Astrocyte (in vitro differentiated cells and primary cell): ENCODE data around the gene RAB8A.

ENCODE experiments used
- EZH2 ChIP-seq: IDR thresholded peaks from 2 replicates; pipeline ENCODE4 v1.6.1; 2012; ENCODE audit warnings: mild to moderate bottlenecking, low read length, inconsistent platforms; ENCODE audit not compliant: insufficient read depth
- TF ChIP-seq, protein P1 (sequence below): IDR thresholded peaks from 2 replicates; pipeline ENCODE4 v1.5.1; 2011; ENCODE audit warnings: low read depth, mild to moderate bottlenecking, inconsistent platforms, low read length, moderate library complexity; ENCODE audit not compliant: insufficient read depth

DNA sequence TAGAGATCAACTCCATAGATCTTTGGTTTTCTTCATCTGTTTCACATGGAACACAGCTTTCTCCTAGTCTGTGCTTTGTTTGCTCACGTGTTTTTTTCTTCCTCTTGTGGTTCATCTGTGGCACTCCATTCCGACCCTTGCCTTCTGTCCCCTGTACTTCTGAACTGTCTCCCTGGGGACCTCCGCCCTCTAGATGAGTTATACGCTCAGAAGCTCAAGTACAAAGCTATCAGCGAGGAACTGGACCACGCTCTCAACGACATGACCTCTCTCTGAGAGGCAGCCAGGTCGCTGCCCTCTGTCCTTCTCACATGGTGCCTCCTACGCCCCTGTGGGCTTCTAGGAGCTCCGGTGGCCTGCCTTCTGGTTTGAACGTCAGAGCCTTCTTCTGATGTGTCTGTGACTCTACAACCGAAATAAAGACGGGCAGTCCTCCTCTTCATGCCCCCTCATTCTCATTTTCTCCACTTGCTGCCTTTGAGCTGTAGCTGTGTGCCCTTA is 16.6 kb upstream of the RAB8A start:
- TF ChIP-seq, protein P1, sequence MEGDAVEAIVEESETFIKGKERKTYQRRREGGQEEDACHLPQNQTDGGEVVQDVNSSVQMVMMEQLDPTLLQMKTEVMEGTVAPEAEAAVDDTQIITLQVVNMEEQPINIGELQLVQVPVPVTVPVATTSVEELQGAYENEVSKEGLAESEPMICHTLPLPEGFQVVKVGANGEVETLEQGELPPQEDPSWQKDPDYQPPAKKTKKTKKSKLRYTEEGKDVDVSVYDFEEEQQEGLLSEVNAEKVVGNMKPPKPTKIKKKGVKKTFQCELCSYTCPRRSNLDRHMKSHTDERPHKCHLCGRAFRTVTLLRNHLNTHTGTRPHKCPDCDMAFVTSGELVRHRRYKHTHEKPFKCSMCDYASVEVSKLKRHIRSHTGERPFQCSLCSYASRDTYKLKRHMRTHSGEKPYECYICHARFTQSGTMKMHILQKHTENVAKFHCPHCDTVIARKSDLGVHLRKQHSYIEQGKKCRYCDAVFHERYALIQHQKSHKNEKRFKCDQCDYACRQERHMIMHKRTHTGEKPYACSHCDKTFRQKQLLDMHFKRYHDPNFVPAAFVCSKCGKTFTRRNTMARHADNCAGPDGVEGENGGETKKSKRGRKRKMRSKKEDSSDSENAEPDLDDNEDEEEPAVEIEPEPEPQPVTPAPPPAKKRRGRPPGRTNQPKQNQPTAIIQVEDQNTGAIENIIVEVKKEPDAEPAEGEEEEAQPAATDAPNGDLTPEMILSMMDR, result no peak
- TF ChIP-seq EZH2, result no peak
